Renal cortical epithelial cell (primary cell): ENCODE results near the gene VAT1L. TPM values are rescaled to one million over a fixed set of nuclear protein-coding genes. Genes with fewer than 3 reads are reported as not detected.

Source experiments
- DNase-seq: peaks from one replicate; pipeline ENCODE4 v3.0.0-alpha.2; 2011; ENCODE audit warnings: low read depth
- total RNA-seq: library from RNA; depleted of rRNA; stranded (reverse); fragments of >200 nt; gene quantifications from 2 replicates; pipeline ENCODE4 v1.2.3, GENCODE V29; 2014

The VAT1L gene
- 0.10 TPM in 1 of 2 replicates, not detected in the other for total RNA-seq

DNA sequence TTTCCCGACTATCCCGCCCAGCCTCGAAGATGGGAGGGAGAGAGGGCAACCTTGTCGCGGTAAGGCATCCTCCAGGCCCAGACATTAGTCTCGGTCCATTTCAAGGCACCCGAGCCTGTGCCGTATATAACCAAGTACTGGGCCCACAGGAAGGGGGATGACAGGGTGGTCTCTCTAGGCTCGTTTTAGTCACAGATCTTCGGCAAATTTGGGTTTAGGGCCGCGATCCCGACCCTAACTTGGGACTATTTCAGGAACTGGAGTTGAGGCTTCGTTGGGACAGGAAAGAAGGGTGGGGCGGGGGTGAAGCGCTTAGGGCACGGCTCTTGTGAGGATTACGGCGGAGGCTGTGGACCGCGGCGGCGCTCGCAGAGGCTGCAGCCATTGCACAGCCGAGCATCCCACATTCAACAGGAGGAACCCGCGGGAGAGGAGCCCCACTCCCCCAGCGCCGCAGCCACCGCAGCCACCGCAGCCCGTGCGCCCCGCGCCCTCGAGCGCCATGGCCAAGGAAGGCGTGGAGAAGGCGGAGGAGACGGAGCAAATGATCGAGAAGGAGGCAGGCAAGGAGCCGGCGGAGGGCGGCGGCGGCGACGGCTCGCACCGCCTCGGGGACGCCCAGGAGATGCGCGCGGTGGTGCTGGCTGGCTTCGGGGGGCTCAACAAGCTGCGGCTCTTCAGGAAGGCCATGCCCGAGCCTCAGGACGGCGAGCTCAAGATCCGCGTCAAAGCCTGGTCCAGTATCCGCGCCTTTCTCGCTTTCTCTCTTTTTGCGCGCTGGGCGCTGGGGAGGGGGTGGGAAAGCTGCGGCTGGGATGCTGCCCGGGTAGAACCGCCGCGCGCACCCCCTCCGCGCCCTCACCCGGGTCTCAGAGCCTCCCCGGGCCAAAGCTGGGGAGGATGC, at the start of gene VAT1L:
TSS of gene VAT1L (plus strand) at position 384 of the 904 bp plus-strand sequence. CDS start at position 503, 119 bp downstream.
- no peak for DNase-seq

- no peak for DNase-seq
Measured at GRCh38 chr16:77738706-77739558, 49.4 kb upstream of the VAT1L start.

- DNase-seq, result no peak
Measured at GRCh38 chr16:77739559-77739892, 48.8 kb upstream of the VAT1L start.

DNA sequence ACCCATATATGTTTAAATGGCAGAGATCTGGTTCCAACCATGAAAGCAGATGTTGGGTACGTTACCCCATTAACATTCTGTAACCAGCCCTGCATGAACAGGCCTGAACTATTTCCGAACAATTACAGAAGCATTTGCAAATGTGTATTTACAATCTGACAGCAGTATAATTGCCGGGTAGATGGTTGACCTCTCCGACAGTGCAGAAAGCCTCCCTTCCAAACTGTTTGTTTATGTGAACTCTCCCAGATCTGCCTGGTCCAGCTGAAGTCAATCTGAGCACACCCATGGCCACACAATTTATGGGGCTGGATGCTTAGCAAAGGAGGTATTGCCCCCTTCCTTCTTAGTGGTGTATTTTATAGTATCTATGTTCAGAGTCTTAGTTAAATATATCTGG, 44.2 kb upstream of the VAT1L start:
- DNase-seq, result no peak

GRCh38 chr16:77745972-77746371, 42.4 kb upstream of the VAT1L start:
- DNase-seq, result no peak

GRCh38 chr16:77748421-77749005, 39.9 kb upstream of the VAT1L start:
- DNase-seq, result no peak

- DNase-seq, result no peak
Measured at GRCh38 chr16:77749415-77749814, 38.9 kb upstream of the VAT1L start.

DNA sequence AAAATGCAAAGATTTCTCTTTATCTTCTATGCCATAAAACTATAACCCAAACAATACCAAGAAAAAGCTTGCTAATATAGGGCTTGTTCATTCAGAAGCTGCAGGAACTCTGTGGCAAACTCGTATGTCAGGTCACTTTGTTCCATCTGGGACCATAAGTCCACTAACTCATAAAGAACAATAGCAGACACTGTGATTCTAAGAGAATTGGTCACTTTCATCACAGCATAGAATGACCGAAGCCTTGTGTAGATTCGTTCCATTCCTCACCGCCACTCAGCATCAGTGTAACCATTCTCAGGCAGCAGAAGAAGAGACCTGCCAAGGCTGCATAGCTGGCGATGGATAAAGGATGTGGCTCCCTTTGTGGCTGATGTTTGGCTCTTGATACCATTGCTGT, 30.3 kb upstream of the VAT1L start:
- DNase-seq, result no peak

DNA sequence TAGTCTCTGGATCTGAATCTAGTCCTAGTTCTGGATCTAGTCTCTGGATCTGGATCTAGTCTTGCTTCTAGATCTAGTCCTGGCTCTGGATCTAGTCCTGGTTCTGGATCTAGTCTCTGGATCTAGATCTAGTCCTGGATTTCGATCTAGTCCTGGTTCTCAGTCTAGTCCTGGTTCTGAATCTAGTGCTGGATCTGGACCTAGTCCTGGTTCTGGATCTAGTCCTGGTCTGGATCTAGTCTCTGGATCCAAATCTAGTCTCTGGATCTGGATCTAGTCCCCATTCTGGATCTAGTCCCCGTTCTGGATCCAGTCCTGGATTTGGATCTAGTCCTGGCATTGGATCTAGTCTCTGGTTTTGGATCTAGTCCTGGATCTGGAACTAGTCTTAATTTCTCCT, 29.9 kb upstream of the VAT1L start:
- no peak for DNase-seq

GRCh38 chr16:77759201-77759600, 29.2 kb upstream of the VAT1L start:
- DNase-seq, result no peak

DNA sequence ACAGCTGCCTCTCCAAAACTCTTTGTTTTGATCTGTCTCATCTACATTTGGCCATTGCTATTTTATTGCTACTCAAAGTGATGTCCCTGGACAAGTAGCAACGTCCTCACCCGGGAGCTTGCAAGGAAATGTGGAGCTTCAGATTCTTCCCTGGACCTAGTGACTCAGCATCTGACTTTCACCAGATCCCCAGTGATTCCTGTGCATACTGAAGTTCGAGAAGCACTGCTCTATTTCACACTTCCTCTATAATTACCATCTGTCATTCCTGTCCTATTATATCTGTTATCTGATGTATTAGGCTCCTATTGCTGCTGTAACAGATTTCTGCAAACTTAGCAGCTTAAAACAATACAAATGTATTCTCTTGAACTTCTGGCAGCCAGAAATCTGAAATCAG, 28.5 kb upstream of the VAT1L start:
- no peak for DNase-seq

GRCh38 chr16:77760800-77761199, 27.6 kb upstream of the VAT1L start:
- no peak for DNase-seq

DNA sequence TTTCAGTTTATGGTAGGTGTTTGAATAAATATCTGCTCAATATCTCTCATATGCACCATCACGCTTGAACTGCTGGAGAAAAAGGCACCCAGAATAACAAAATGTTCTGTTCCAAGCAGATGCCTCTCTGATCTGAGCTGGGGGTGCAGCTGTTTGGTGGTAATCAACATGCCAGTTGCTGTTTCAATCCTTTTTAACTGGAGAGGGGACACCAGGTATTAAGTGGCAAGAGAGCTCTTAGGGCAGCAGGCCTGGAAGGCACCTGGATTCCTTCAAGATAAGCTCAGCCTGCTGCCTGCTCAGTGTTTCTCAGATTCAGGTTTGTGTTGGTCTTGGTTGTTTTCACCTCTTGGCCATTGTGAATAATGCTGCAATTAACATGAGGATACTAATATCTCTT, 27.2 kb upstream of the VAT1L start:
- no peak for DNase-seq

GRCh38 chr16:77762262-77762661, 26.1 kb upstream of the VAT1L start:
- no peak for DNase-seq

GRCh38 chr16:77763994-77764393, 24.4 kb upstream of the VAT1L start:
- no peak for DNase-seq

- no peak for DNase-seq
Measured at GRCh38 chr16:77767211-77767610, 21.2 kb upstream of the VAT1L start.

- DNase-seq, result no peak
Measured at GRCh38 chr16:77767826-77768225, 20.5 kb upstream of the VAT1L start.

- no peak for DNase-seq
Measured at GRCh38 chr16:77775911-77776909, 12.2 kb upstream of the VAT1L start.

DNA sequence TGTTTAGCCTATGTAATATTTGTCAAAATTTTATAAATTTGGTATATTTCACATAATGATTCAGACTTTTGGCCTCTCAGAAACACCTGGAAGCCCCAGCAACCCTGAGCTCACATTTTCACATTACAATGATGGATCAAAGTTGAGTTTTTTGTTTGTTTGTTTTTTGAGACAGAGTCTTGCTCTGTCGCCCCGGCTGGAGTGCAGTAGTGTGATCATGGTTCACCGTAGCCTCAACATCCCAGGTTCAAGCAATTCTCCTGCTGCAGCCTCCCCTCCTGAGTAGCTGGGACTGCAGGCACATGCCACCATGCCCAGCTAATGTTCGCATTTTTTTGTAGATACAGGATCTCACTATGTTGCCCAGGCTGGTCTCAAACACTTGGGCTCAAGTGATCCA, 10.6 kb upstream of the VAT1L start:
- DNase-seq, result no peak

DNA sequence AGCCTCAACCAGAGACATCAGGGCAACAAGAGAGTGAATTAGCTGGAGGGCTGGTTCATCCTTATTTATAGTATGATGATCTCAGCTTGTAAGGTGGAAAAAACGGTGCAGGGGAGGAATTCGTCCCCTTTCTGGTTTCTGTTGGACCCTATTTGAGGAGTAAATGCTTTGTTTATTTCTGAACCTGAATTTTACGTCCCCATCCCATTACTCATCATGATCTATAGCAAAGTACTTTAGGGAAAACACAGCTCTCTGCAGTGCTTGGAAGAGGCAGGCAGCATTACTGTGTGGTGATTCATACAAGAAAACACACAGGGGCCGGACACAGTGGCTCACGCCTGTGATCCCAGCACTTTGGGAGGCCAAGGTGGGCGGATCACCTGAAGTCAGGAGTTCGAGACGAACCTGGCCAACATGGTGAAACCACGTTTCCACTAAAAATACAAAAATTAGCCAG, 8.0 kb upstream of the VAT1L start:
- peak; percentile 80 for DNase-seq

DNA sequence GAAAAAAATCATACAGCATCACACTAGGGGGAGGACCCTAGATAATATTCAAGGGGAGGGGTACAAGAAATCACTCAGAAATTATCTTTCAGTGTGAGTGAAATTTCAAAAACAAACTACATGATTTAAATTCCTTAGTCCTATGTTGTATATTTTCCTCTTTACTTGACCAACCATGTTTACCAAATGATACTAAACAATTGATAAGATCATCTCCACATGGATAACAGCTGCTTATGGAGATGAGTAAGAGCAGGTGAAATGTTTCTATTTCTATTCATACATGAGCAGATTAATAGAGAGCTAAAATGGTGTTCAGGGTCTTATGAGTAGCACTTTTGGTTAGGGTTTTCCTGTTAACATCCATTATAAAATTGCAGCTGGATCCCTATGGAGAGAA, 7.3 kb upstream of the VAT1L start:
- DNase-seq, result no peak
